GM12892 (cell line): ENCODE measurements around the gene KIF26B.

Source experiments
- POLR2A ChIP-seq: IDR thresholded peaks from 2 replicates; pipeline ENCODE4 v1.6.1; 2011; ENCODE audit warnings: low read depth, low read length, control low read depth
- POLR2AphosphoS5 ChIP-seq: IDR thresholded peaks from 2 replicates; pipeline ENCODE4 v1.6.1; 2011; ENCODE audit warnings: low read depth, low read length, control low read depth

DNA sequence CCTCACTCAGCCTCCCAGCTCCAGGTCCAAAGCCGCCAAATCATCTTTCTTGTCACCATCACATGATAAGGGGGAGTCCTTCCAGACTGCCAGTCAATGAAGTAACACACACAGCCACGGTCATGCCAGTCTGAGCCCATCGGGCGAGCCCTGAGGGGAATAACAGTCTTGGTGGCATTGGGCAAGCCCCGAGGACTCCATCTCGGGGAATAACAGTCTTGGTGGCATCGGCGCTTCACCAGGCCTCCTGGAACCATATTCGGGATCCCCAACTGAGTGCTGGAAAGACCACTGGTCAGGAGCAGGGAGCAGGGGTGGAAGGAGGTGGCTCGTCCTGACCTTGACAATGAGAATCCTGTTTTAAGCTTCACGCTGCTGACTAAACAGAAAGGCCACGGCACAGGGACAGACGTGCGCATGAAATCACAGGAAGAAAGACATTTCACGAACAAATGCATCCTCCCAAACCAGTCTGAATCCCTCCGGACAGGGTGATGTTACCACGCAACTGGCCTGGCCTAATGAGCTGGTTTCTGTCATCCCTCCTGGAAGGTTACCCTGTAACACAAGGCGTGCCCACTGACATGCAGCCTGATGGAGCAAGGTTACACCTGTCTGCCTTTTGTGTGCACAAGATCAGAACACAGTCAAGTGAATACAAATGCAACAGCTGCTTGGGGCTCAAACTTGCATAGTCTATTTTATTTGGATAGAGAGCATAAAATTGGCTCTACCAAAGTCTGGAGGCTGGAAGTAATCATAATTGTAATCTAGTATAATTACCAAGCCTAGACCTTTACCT, 517.4 kb downstream of the KIF26B start:
- TF ChIP-seq POLR2A (no peak), POLR2AphosphoS5 (no peak)
